HUDEP-2 (cell line): ENCODE measurements around the gene ADAM22.
"Not testable (repeated sequence)": the region's sequence is repeated elsewhere in the genome, so short reads cannot be mapped to it uniquely, and the experiment has no call there.

Experiments
- DNase-seq, 76 experiments: peaks; one replicate each; lab custom pipeline; 2025; ENCODE audit not compliant: unreplicated experiment in 76 of 76; lab: John Stamatoyannopoulos, UW

Gene ADAM22

DNA sequence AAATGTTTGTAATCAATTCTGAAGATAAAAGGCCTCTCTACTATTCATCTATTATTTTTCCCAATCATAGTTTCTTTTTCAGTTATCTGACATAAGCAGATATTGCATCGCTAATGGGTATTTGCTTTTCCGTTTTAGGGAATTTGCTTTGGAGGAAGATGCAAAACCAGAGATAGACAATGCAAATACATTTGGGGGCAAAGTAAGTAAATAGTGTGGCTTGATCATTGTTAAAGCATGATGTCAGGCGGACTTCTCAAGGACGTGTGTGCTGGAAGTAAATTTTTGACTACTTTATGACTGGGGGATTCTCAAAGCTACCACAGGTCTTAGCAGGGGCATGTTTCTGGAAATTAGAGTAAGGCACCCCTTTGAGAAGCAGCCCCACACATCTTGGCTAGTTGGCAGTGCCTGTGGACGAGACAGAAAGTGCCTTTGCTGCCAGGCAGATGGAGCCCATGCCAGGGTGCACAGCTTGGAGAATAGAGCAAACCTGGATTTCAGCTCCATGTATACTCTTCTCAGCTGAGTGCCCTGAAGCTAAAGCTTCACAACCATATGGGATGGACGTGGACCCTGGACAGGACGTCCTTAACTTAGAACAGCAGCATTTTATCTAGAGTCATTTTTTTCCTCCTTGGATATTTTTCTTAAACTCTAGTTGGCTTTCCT lies 217.2 kb downstream of the ADAM22 start:
- DNase-seq = no peak

GRCh38 chr7:88153378-88153777 lies 219.3 kb downstream of the ADAM22 start:
- DNase-seq = no peak

DNA sequence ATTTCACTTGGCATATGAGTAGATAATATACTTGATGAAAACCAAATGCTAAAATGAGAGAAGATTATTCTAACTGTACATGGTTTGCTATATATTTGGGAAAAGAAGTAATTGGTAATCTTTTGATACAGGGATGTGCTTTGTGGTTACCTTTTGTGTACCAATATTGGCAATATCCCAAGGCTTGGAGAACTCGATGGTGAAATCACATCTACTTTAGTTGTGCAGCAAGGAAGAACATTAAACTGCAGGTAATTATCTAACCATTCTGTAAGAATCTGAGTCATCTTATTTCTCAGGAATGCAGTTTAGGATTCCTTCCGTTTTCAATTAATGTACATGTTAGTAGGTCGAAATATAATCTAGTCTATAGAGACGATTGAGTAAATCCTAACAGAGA lies 221.7 kb downstream of the ADAM22 start:
- no peak for DNase-seq

- DNase-seq = no peak
These were observed 222.3 kb downstream of the ADAM22 start for GRCh38 chr7:88156356-88156755.

DNA sequence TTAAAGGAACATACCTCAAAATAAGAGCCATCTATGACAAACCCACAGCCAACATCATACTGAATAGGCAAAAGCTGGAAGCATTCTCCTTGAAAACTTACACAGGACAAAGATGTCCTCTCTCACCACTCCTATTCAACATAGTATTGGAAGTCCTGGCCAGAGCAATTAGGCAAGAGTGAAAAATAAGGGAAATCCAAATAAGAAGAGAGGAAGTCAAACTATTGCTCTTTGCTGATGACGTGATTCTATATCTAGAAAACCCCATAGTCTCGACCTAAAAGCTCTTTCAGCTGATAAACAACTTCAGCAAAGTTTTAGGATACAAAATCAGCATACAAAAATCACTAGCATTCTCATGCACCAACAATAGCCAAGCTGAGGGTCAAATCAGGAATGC lies 225.7 kb downstream of the ADAM22 start:
- DNase-seq = not testable (repeated sequence)

- no peak for DNase-seq
These were observed 231.6 kb downstream of the ADAM22 start for GRCh38 chr7:88165697-88166096.

GRCh38 chr7:88167223-88167622 lies 233.2 kb downstream of the ADAM22 start:
- DNase-seq = no peak

GRCh38 chr7:88167721-88168120 lies 233.7 kb downstream of the ADAM22 start:
- no peak for DNase-seq

GRCh38 chr7:88169717-88170320 lies 235.8 kb downstream of the ADAM22 start:
- peak in 2 of 76 experiments; percentile 8 to 33 for DNase-seq

- no peak for DNase-seq
These were observed 238.8 kb downstream of the ADAM22 start for GRCh38 chr7:88172842-88173241.

DNA sequence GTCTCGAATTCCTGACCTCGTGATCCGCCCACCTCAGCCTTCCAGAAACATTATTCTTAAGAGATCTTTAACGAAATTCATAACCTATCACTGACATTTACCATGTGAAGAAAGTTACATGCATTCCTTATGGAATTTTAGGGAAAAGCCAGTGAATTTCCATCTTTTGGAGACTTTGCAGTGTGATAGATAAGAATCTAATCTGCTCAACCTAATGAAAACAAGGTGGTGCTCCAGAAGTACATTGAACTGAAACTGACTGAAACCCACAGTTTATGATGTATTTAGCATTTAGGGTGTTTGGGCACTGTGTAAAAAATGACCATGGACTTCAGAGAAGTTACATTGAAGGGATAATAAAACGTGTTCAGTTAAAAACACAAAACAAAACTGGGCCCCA lies 242.1 kb downstream of the ADAM22 start:
- no peak for DNase-seq

GRCh38 chr7:88183051-88183450 lies 249.0 kb downstream of the ADAM22 start:
- no peak for DNase-seq

- DNase-seq = peak in 10 of 76 experiments; percentile 4 to 30 (median 11)
These were observed 250.8 kb downstream of the ADAM22 start for GRCh38 chr7:88184848-88185304.

GRCh38 chr7:88185650-88186049 lies 251.6 kb downstream of the ADAM22 start:
- no peak for DNase-seq

- no peak for DNase-seq
These were observed 257.9 kb downstream of the ADAM22 start for GRCh38 chr7:88191911-88192310.

DNA sequence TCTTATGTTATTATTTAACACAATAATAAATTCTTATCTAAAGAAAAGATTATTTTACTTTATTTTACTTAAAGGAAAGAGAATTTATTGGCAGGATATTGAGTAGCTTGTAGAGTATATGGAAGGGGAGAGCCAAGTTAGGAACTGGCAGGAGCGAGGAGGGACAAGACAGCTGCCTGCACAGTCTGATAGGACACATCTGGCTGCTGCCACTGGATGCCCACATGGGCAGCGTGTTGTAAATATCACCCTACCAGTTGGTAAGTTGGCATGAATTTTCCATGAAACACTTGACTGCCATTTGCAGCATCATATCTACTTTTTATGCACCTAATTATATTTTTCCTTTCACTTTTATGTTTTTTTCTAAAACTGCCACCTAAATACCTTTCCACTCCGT lies 266.2 kb downstream of the ADAM22 start:
- peak in 1 of 76 experiments; percentile 15 for DNase-seq

DNA sequence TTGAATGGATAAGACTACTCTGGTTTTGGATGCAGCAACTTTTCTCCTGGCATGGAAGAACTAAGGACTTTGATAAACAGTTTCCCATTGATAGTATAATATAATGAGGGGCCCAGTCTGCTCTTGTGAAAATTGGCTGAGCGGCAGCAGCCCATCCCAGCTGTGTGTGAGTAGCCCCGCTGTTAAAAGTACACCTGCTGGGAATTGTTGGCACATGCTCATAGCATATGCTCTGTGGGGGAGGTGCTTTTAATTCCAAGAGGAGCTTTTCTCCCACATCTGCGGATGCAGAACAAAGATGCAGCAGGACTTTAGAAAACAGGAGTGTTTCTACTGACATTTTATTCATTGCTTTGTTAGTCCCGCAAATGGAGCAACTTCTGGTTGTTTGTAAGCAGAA lies 266.7 kb downstream of the ADAM22 start:
- DNase-seq = no peak

GRCh38 chr7:88201305-88201704 lies 267.3 kb downstream of the ADAM22 start:
- no peak for DNase-seq

- DNase-seq = no peak
These were observed 268.2 kb downstream of the ADAM22 start for GRCh38 chr7:88202278-88202677.

- DNase-seq = no peak
These were observed 268.7 kb downstream of the ADAM22 start for GRCh38 chr7:88202799-88203198.

GRCh38 chr7:88203401-88203800 lies 269.4 kb downstream of the ADAM22 start:
- no peak for DNase-seq

- peak in 3 of 76 experiments; percentile 31 to 54 (median 43) for DNase-seq
These were observed 270.6 kb downstream of the ADAM22 start for GRCh38 chr7:88204525-88205110.
